Measurements from ENCODE around the gene ITGA11. TPM values are rescaled to one million over a fixed set of nuclear protein-coding genes. Genes with fewer than 3 reads are reported as not detected.

Gene ITGA11
- total and polyA plus RNA-seq, 2 of the 4 experiments (the other 2 are of a cell fraction), result 4.1 to 6.6 TPM

DNA sequence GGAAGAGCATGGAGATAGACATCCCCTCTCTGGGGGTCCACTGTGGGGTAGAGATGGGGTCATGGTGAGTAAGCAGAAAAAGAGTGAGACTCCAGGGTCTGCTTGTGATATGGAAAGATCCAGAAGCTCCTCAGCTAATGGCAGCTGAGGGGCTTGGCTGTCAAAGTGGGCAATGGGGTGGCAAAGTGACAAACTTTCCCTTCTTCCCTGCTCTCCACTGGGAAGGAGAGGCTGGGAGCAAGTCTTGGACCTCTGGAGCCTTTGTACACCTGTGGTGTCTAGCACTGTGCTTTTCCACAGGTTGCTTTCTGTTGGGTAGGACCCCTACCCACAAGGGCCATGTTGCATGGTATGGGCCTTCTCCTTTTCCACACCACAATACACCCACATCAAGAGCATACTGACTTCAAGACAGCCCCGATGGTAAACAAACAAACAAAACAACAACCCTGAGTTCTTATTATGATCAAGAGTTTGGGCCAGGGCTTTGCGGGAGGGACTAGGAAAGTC, 3.5 kb downstream of the ITGA11 start:
- dilution Hi-C loops (cut with HindIII; ENCODE audit: low sequenced_read_pairs, unreplicated experiment) (no loop called here), in situ Hi-C loops (cut with MboI; ENCODE audit: low sequenced_read_pairs) (no loop called here), intact Hi-C loops (cut with micrococcal nuclease) (no loop called here)
- no TSS peak for BruUV-seq (replicated peaks)
- Histone ChIP-seq H3K9ac (ENCODE audit: low read depth, low read length) (no peak overlapping the region), H2BK15ac (ENCODE audit: low read depth, low read length) (no peak overlapping the region; the same call in 2 of the 3 replicates), H4K20me1 (ENCODE audit: insufficient read depth, low read length) (peaks cover 27% of the 10 kb centered on the region; the same call in 1 of the 2 replicates), H4K91ac (ENCODE audit: insufficient read depth, low read depth, low read length) (0 out of 2 replicates have a peak overlapping the region, but pooled peaks have one; percentile 43), H3K4ac (ENCODE audit: low read depth, low read length) (peak overlapping the region; percentile 39; the same call in 1 of the 2 replicates), H3K9me1 (ENCODE audit: insufficient read depth, low read length) (peaks cover 17% of the 10 kb centered on the region), H3K14ac (replicated peaks; ENCODE audit: low read depth, low read length) (no peak overlapping the region), H3K56ac (ENCODE audit: extremely low read depth, insufficient read depth, low read length) (no peak overlapping the region), H2BK120ac (ENCODE audit: low read depth, low read length) (0 out of 2 replicates have a peak overlapping the region, but pooled peaks have one; percentile 18), H2AK5ac (ENCODE audit: low read depth, low read length) (no peak overlapping the region; the same call in 1 of the 2 replicates), H3K27me3 (ENCODE audit: control insufficient read depth, insufficient read depth, low read length) (peaks cover 19% of the 10 kb centered on the region), H3K4me1 (ENCODE audit: control insufficient read depth, insufficient read depth, low read length) (peaks cover 16% of the 10 kb centered on the region), H3K18ac (ENCODE audit: low read depth, low read length) (no peak overlapping the region), H4K8ac (ENCODE audit: low read depth in 2 of 2, low read length in 2 of 2) (no peak overlapping the region), H3K79me1 (ENCODE audit: low read depth in 1 of 2, low read length in 2 of 2) (peaks cover 4 to 68% of the 10 kb centered on the region in 2 experiments; a peak in 3 of 4 replicates), H2AK9ac (replicated peaks; ENCODE audit: low read depth, low read length, poor library complexity) (no peak overlapping the region), H2BK20ac (ENCODE audit: low read depth, low read length) (peak overlapping the region; percentile 13; the same call in 1 of the 2 replicates), H3K9me3 (ENCODE audit: control insufficient read depth, insufficient read depth, low read length) (no peaks in the 10 kb centered on the region), H3K36me3 (ENCODE audit: control insufficient read depth, insufficient read depth, low read length) (no peaks in the 10 kb centered on the region), H3K23ac (ENCODE audit: low read depth, low read length) (peak overlapping the region; percentile 51; the same call in 1 of the 2 replicates), H2AFZ (replicated peaks; ENCODE audit: low read length, poor library complexity) (no peak overlapping the region), H3K27ac (ENCODE audit: insufficient read depth, low read length) (no peak overlapping the region), H4K5ac (ENCODE audit: low read depth, low read length) (no peak overlapping the region), H3K4me2 (ENCODE audit: low read depth, low read length) (no peak overlapping the region), H2BK5ac (ENCODE audit: low read depth, low read length, poor library complexity, severe bottlenecking) (no peak overlapping the region), H3K4me3 (ENCODE audit: insufficient read depth, low read depth, low read length) (no peak overlapping the region)
- ATAC-seq (ENCODE audit: low read depth) (no peak), DNase-seq (no peak)
- CTCF ChIA-PET, result interaction anchor here (0.6 to 0.9 kb wide), 3 partner anchors 45 to 846 kb away, joined by 3 to 6 read pairs (median 5); no protein-coding TSS in a partner anchor
- POLR2A ChIA-PET (ENCODE audit: unreplicated experiment), result no interaction called here
- TF ChIP-seq FOS (IDR thresholded peaks at IDR 0.05; ENCODE audit: low read depth, low read length), result no peak
- no peak for TF ChIP-seq MXI1 (IDR thresholded peaks at IDR 0.05; ENCODE audit: borderline replicate concordance, low read depth, low read length)
- no peak for TF ChIP-seq BHLHE40 (IDR thresholded peaks at IDR 0.05; ENCODE audit: low read depth, low read length)
- TF ChIP-seq NFE2L2 (IDR thresholded peaks at IDR 0.05; ENCODE audit: low read depth, low read length), result no peak
- no peak for TF ChIP-seq RAD21 (IDR thresholded peaks at IDR 0.05; ENCODE audit: low read length)
- no peak for TF ChIP-seq MAFK (IDR thresholded peaks at IDR 0.05; ENCODE audit: low read depth, low read length)
- no peak for TF ChIP-seq MAZ (IDR thresholded peaks at IDR 0.05; ENCODE audit: borderline replicate concordance, low read depth, low read length)
- TF ChIP-seq POLR2A (IDR thresholded peaks at IDR 0.05; ENCODE audit: low read depth, low read length), result no peak
- TF ChIP-seq, protein P1, sequence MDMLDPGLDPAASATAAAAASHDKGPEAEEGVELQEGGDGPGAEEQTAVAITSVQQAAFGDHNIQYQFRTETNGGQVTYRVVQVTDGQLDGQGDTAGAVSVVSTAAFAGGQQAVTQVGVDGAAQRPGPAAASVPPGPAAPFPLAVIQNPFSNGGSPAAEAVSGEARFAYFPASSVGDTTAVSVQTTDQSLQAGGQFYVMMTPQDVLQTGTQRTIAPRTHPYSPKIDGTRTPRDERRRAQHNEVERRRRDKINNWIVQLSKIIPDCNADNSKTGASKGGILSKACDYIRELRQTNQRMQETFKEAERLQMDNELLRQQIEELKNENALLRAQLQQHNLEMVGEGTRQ (IDR thresholded peaks at IDR 0.05; ENCODE audit: low read depth, low read length), result no peak
- no peak for TF ChIP-seq ELK1 (IDR thresholded peaks at IDR 0.05; ENCODE audit: borderline replicate concordance, low read depth, low read length)
- no peak for TF ChIP-seq RCOR1 (IDR thresholded peaks at IDR 0.05; ENCODE audit: insufficient replicate concordance, low read length)
- no CpG with 5 or more reads among the region's 2 CpGs for WGBS, 2 experiments (ENCODE audit: extremely low coverage in 2 of 2, insufficient read length in 1 of 2)

Measured in IMR-90 (cell line).